HG02571 (cell line): ENCODE data around the gene NIPA2.

Experiments
- ATAC-seq: cut with Tn5 transposase; IDR thresholded peaks from one replicate; pipeline ENCODE4 v1.9.1; 2021; ENCODE audit warnings: mild to moderate bottlenecking, moderate library complexity; ENCODE audit not compliant: unreplicated experiment

NIPA2 gene

GRCh38 chr15:22895465-22896190 lies 57.2 kb downstream of the NIPA2 start:
- ATAC-seq: peak; percentile 86

DNA sequence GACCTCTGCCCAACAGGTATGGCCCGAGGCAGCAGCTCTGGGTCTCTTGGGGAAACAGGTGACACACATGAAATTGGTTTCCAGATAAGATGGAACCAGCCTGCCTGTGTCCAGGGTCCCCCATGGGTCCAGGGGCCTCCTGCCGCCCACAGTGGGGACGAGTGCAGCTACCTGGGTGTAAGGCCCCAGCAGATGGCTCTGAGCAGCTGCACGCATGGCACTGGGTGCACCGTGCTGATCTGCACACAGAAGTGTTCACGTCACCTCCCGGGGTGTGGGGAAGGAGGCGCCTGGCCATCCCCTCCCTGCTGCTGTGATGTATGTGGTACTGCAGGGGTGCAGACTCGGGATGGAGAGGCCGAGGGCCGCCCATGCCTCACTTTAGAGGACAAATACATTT lies 63.6 kb downstream of the NIPA2 start:
- no peak for ATAC-seq

GRCh38 chr15:22902578-22902977 lies 64.1 kb downstream of the NIPA2 start:
- no peak for ATAC-seq

DNA sequence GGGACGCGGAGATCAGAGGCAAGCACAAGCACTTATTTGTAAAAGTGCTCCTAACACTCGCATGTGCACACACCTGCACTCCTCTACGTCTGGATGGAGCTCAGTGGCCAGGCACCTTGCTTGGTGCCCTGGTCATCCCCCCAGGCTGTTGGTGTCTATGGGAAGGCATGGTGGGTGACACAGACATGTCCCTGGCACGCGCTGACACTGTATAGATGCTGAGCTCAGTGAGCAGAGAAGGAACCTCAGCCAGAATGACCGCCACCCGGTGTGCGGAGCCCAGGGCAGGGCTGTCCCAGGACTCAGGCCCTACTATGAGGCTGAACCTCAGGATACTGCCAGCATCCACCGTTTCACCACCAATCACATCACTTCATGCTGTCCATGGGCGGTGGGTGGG lies 64.5 kb downstream of the NIPA2 start:
- ATAC-seq: no peak

DNA sequence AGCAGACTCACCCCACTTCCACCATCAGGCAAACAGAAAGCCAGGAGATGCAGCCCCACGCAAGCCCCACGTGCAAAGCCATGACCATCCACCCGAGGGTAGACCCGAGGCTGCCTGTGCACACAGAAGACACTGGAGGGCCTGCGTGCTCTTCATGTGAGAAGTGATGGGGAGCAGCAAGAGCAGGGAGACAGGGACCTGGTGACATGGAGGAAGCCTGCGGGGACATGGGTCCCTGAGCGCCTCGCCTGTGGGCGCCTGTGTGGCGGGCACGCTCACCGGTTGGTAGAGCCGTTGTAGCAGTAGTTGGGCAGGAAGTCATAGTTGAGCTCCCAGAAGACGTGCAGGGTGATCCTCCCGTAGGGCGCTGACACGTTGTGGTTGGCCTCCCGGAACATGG lies 65.0 kb downstream of the NIPA2 start:
- ATAC-seq: no peak

- ATAC-seq: no peak
Measured at GRCh38 chr15:22903961-22904534, 65.6 kb downstream of the NIPA2 start.

DNA sequence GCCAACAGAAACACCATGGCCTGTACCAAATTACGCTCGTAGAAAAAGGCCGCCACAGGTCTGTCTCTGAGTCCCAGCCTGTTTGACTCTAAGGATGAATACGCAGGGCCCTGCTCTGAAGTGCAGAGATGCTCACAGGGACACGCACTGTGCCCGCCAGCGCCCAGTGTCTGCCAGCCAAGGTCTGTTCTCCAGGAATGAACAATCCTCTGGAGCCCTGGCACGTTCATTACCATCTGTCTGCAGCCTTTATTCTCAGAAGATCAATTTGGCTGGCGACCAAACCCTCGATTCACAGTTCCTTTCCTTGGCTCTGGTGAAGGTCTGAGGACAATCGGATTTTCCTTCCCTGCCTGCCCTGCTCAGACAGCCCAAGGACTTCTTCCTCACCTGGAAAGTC lies 66.3 kb downstream of the NIPA2 start:
- no peak for ATAC-seq

- ATAC-seq: no peak
Measured at GRCh38 chr15:22907161-22907950, 68.9 kb downstream of the NIPA2 start.

- no peak for ATAC-seq
Measured at GRCh38 chr15:22908830-22909229, 70.4 kb downstream of the NIPA2 start.

GRCh38 chr15:22911306-22911705 lies 72.8 kb downstream of the NIPA2 start:
- ATAC-seq: no peak

- no peak for ATAC-seq
Measured at GRCh38 chr15:22912256-22912655, 73.8 kb downstream of the NIPA2 start.

- no peak for ATAC-seq
Measured at GRCh38 chr15:22913646-22914380, 75.3 kb downstream of the NIPA2 start.

DNA sequence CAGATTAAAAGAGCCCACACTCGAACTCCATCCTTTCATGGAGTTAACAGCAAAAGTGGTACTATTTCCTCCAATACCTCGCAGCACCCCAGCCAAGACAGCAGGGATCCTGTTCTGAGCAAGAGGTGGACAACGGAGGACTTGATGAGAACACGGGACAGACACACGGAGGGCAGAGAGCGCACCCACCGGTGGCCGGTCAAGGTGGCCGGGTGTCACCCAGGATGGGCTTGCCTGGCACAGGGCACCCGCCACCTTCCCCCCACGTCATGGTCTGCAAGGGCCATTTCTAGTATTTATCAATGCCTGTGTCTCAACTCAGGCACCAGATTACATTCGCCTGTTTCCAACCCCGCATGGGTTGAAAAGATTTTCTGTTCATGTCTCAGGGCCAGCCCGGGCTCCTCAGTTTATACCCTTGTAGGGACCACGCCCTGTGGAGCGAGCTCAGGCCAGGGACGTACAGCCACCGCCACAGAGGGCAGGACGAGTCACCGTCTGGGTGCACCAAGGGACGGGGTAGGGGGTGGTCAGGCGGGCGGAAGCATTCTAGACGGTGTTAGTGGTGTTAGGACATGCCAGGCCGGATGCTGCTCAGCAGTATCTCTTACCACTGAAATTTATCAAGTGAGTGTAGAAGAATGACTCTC lies 77.5 kb downstream of the NIPA2 start:
- ATAC-seq: no peak

DNA sequence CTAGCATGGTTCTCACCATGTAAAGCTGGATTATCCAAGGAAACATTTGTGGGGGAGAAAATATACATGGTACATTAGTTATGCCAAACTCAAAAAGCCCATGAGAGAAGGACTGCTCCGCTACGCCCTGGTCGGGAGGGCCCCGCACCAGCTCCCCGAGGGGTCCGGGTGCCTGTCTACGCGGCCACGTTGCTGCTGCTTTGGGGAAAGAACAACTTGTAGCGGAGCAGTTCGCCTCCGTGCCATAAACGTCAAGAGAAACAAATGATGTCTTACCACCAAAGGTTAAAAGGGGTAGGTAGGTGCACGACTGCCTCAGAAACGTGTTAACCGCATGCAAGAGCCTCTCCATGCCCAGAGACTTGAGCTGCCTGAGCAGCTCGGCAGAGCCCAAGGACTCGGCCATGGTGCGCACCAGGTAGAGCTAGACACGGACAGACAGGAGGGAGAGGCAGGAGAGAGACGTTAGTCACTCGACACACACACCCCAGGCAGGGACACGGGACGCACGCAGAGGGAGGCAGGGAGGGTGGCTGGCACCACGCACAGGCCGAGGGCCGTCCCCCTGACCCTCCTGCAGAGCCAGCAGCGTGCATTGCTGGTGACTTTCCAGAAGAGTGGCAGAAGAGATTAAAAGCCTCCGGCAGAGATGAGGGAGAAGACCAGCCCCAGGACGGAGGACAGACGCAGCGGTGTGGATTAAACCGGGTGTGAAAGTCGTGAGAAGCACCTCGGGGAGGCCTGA lies 78.3 kb downstream of the NIPA2 start:
- no peak for ATAC-seq

DNA sequence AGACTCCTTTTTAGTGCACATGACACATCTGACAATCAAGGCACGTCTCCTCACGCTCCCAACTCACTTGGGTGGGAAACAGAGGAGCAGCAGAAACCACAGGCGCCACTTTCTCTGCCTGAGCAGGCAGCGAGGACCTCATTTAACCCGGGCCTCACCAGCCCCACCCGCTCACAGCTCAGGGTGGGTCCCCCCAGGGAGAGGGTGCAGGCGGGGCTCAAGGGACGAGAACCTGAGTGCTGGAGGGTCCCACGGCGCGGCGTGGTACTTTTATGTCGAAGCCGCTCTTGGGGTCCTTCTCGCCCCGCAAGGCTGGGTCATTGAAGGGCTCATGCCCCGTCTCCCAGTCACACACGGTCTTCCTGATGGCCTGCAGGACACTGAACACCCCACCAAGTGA lies 79.1 kb downstream of the NIPA2 start:
- no peak for ATAC-seq
